ENCODE data around the gene KHDC3L.
A peak's percentile ranks its signal among the peaks of the same experiment; 100 is the strongest.
"Not testable (repeated sequence)": the region's sequence is repeated elsewhere in the genome, so short reads cannot be mapped to it uniquely, and the experiment has no call there.

Gene KHDC3L

GRCh38 chr6:73375216-73375615 lies 12.8 kb downstream of the KHDC3L start:
- in situ Hi-C loops (cut with MboI; ENCODE audit: low pct_unique_long_range_greater_than_20kb, low sequenced_read_pairs, unreplicated experiment) = no loop called here

GRCh38 chr6:73377225-73377624 lies 14.8 kb downstream of the KHDC3L start:
- TF ChIP-seq CTCF (IDR thresholded peaks at IDR 0.05; ENCODE audit: extremely low read depth, insufficient read depth, missing control alignments) = no peak
- DNase-seq (ENCODE audit: low spot score) = peak; percentile 9
- in situ Hi-C loops (cut with MboI; ENCODE audit: low pct_unique_long_range_greater_than_20kb, low sequenced_read_pairs, unreplicated experiment) = no loop called here

More at GRCh38 chr6:73375216-73375615, 12.8 kb downstream of the KHDC3L start:
- no peak for DNase-seq (ENCODE audit: low spot score)
- TF ChIP-seq CTCF (IDR thresholded peaks at IDR 0.05; ENCODE audit: extremely low read depth, insufficient read depth, missing control alignments) = no peak

- DNase-seq (ENCODE audit: low spot score); in situ Hi-C loops (cut with MboI; ENCODE audit: low pct_unique_long_range_greater_than_20kb, low sequenced_read_pairs, unreplicated experiment): not testable (repeated sequence)
Observed at GRCh38 chr6:73381531-73381930, 19.1 kb downstream of the KHDC3L start.

GRCh38 chr6:73382462-73383113 lies 20.1 kb downstream of the KHDC3L start:
- TF ChIP-seq CTCF (IDR thresholded peaks at IDR 0.05; ENCODE audit: extremely low read depth, insufficient read depth, missing control alignments) = no peak
- DNase-seq (ENCODE audit: low spot score) = no peak
- in situ Hi-C loops (cut with MboI; ENCODE audit: low pct_unique_long_range_greater_than_20kb, low sequenced_read_pairs, unreplicated experiment) = no loop called here

GRCh38 chr6:73388433-73388799 lies 26.0 kb downstream of the KHDC3L start:
- no peak for TF ChIP-seq CTCF (IDR thresholded peaks at IDR 0.05; ENCODE audit: extremely low read depth, insufficient read depth, missing control alignments)
- in situ Hi-C loops (cut with MboI; ENCODE audit: low pct_unique_long_range_greater_than_20kb, low sequenced_read_pairs, unreplicated experiment) = no loop called here
- DNase-seq (ENCODE audit: low spot score) = no peak

- DNase-seq (ENCODE audit: low spot score) = peak; percentile 67
- peak; percentile 59 for TF ChIP-seq CTCF (IDR thresholded peaks at IDR 0.05; ENCODE audit: extremely low read depth, insufficient read depth, missing control alignments)
- in situ Hi-C loops (cut with MboI; ENCODE audit: low pct_unique_long_range_greater_than_20kb, low sequenced_read_pairs, unreplicated experiment) = no loop called here
Observed at GRCh38 chr6:73388800-73389512, 26.5 kb downstream of the KHDC3L start.

- no peak for DNase-seq (ENCODE audit: low spot score)
Observed at GRCh38 chr6:73389854-73390253, 27.4 kb downstream of the KHDC3L start.

More at GRCh38 chr6:73389854-73390253, 27.4 kb downstream of the KHDC3L start:
- in situ Hi-C loops (cut with MboI; ENCODE audit: low pct_unique_long_range_greater_than_20kb, low sequenced_read_pairs, unreplicated experiment) = no loop called here
- TF ChIP-seq CTCF (IDR thresholded peaks at IDR 0.05; ENCODE audit: extremely low read depth, insufficient read depth, missing control alignments) = no peak

All from GM13977 (cell line).